Astrocyte of the cerebellum (primary cell): Measurements from ENCODE around the gene LMLN.
A peak's percentile ranks its signal among the peaks of the same experiment; 100 is the strongest.
"Not testable (repeated sequence)": the region's sequence is repeated elsewhere in the genome, so short reads cannot be mapped to it uniquely, and the experiment has no call there.

Source experiments
- DNase-seq: peaks from one replicate; pipeline ENCODE4 v3.0.0-alpha.2; 2011; ENCODE audit warnings: low read depth
- H3K4me3 ChIP-seq: 2 replicates; pipeline ENCODE4 v1.5.1; 2011; ENCODE audit warnings: mild to moderate bottlenecking, low read depth, low read length, moderate library complexity
- CTCF ChIP-seq: IDR thresholded peaks from 2 replicates; pipeline ENCODE4 v1.5.1; 2012; ENCODE audit warnings: low read length, low read depth, moderate library complexity, mild to moderate bottlenecking; ENCODE audit errors: missing control alignments
- in situ Hi-C: cut with HindIII; loops from 2 replicates; pipeline ENCODE4 v1.10.0; 2017; ENCODE audit warnings: low sequenced_read_pairs

Gene LMLN

GRCh38 chr3:197959500-197959890, 522 bp upstream of the LMLN start:
- TF ChIP-seq CTCF = no peak
- H3K4me3 ChIP-seq = peak overlapping the region; percentile 85
- DNase-seq = no peak
- in situ Hi-C loops = no loop called here

- peak overlapping the region; percentile 85 for H3K4me3 ChIP-seq
- in situ Hi-C loops = no loop called here
- TF ChIP-seq CTCF = no peak
- DNase-seq = no peak
These were observed 921 bp downstream of the LMLN start for GRCh38 chr3:197960694-197961581.

- DNase-seq = no peak
- in situ Hi-C loops = no loop called here
- TF ChIP-seq CTCF = no peak
- no peak overlapping the region for H3K4me3 ChIP-seq
These were observed 1.5 kb downstream of the LMLN start for GRCh38 chr3:197961582-197961945.

GRCh38 chr3:197963019-197963637, 3.1 kb downstream of the LMLN start:
- DNase-seq = no peak
- no peak for TF ChIP-seq CTCF
- in situ Hi-C loops = no loop called here
- no peak overlapping the region for H3K4me3 ChIP-seq

GRCh38 chr3:197967337-197967989, 7.4 kb downstream of the LMLN start:
- H3K4me3 ChIP-seq, DNase-seq, in situ Hi-C loops: not testable (repeated sequence)

GRCh38 chr3:197970588-197970987, 10.6 kb downstream of the LMLN start:
- TF ChIP-seq CTCF = no peak
- in situ Hi-C loops = no loop called here
- H3K4me3 ChIP-seq = no peak overlapping the region
- DNase-seq = no peak

- in situ Hi-C loops = no loop called here
- no peak for DNase-seq
- H3K4me3 ChIP-seq = no peak overlapping the region
- no peak for TF ChIP-seq CTCF
These were observed 14.0 kb downstream of the LMLN start for GRCh38 chr3:197974016-197974415.
